GM19099 (cell line): ENCODE results near the gene CDC45.

Experiments
- POLR2A ChIP-seq: IDR thresholded peaks from 3 replicates; pipeline ENCODE4 v1.6.1; 2011; ENCODE audit warnings: low read depth; ENCODE audit not compliant: insufficient read length; ENCODE audit errors: extremely low read depth

Gene CDC45

DNA sequence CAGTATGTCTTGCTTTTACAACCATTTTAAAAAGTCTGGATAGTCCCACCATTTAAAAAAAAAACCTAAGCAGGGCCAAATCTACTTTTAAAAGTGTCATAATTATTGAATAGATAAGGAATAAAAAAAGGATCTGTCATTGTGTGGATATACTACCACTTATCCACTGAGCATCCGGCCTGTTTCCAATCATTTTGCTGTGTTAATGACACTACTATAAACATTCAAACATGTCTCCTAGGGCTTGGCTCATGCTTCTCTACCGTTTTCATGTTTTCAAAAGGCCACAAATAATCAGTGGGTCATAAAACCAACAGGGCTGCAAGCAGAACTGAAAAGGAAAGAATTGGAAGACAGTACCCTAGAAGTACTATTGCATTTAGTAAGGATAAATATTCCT is 19.7 kb upstream of the CDC45 start:
- TF ChIP-seq POLR2A = no peak

DNA sequence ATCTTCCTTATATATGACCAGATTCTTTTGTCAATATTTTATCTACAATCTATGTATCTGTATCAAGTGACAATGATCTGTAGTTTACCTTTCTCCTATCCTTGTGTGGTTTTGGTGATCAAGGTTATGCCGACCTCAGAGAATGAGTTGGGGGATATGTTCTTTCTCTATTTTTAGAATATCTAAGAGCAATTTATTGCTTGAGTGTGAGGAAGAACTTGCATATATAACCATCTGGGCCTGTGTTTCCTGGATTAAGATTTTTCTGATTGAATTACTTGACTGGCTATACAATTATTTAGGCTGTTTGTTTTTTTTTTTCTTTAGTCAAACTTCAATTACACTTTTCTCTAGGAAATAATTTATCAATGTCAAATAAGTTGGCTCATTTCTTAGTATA is 18.2 kb upstream of the CDC45 start:
- TF ChIP-seq POLR2A = no peak

DNA sequence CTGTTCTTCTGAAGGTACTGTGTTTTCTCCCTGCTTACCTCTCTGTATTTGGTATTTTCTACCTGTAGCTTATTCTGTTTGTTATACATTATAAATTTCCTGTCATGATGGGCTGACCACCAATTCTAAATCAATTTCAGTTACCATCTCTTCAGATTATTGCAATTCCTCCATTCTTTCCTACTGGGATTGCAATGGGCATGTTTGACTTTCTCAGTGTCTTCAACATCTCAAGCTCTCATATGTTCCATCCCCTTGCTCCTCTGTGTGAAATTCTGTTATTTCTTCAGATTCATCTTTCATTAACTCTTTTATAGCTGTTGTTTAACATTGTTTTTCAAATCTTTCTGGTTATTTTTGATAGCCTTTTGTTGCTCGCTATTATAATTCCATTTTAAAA is 16.7 kb upstream of the CDC45 start:
- TF ChIP-seq POLR2A = no peak

DNA sequence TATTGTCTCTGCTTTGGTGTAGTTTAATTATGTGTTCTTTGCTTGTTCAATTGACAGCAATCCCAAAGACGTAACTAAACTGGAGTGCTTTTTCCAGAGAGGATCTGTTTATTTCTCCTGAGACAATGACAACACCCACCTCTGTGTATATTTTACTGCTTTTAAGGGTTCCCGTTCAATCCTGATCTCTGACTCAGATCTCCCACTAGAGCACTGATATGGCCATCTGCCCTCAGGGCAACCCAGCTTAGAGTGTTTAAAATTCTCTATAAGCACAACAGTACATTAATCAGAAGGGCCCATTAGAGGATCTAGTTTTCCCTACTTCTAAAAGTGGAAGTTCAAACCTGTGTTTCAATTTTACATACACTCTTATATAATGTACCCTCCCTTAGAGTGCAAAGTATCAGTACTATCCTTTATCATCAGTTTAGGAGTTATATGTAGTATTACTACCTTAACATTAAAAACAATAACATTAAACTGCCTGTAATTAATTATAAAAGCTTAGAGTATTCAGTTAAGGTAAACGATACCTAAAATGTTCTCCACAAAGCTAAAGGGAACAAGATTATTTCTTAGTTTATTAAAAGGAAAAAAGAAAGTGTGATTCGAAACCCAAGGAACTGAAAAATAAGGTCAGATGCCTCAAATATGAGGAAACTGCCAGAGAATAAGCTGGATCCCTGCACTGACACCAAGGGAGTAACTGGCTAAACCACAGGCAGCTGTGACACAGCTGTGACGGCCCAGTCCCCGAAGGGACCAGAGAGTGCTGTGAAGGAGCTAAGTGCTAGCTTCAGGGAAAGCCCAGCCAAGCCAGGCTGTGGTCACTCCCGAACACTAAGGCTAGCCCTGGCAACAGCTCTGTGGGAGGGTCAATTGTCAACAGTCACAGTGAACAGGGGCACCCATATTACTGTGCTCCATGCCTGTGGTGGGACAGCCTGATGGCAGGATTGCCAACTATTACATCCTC is 15.9 kb upstream of the CDC45 start:
- TF ChIP-seq POLR2A = no peak

DNA sequence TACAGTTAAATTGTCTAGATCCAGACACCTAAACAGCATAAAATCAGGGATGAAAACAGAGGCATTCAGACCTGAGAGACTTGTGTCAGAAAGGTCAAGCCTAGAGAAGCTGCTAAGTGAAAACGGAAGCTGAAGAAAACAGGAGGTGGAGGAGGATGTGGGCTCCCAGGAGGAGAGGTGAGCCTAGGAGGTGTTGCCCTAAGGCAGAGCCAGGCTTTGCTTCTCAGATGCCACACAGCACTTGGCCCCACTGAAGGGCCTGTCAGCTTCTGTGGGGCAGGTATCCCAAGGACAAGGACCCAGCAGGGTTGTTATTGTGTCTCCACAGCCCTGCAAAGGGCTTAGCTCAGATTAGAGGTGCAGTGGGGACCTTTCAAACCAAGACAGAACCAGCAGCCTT is 15.2 kb upstream of the CDC45 start:
- TF ChIP-seq POLR2A = no peak

DNA sequence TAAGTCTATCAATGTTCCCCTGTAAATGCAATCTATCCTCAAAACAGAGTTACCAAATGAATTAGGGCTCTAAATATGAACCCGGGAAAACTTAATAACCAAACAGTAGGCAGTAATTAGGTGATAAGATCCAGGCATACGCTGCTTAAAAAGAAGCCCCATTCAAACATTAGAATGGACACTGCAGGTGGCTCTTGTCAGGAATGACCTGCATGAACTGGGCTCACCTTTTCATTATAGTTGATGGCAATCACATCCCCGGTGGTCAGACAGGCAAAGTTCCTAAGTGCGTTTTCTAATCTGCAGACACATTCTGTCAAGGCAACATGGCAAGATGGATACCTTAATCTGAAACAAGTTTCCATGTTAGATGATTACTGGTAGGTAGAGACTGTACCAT is 14.7 kb upstream of the CDC45 start:
- no peak for TF ChIP-seq POLR2A

DNA sequence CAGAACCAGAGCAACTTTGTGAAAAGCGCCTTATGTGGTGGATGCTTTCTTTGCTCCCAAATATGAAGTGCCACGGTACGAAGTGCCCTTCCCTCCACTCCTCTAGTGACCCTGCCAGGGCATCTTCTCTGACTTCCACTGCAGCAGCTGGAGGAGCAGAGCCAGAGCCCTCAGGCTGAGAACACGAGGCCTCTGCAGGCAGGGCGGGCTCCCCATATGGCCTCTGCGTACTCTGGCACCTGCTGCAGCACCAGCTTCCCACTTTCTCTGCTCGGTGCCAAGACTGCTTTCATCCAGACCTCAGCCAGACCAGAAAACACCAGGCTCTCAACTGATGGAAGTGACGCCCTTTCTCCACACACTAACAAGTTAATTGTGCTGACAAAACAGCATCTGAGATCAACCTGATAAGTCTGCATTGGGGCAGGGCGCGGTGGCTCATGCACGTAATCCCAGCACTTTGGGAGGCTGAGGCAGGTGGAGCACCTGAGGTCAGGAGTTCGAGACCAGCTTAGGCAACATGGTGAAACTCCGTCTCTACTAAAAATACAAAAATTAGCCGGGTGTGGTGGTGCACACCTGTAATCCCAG is 13.5 kb upstream of the CDC45 start:
- no peak for TF ChIP-seq POLR2A

DNA sequence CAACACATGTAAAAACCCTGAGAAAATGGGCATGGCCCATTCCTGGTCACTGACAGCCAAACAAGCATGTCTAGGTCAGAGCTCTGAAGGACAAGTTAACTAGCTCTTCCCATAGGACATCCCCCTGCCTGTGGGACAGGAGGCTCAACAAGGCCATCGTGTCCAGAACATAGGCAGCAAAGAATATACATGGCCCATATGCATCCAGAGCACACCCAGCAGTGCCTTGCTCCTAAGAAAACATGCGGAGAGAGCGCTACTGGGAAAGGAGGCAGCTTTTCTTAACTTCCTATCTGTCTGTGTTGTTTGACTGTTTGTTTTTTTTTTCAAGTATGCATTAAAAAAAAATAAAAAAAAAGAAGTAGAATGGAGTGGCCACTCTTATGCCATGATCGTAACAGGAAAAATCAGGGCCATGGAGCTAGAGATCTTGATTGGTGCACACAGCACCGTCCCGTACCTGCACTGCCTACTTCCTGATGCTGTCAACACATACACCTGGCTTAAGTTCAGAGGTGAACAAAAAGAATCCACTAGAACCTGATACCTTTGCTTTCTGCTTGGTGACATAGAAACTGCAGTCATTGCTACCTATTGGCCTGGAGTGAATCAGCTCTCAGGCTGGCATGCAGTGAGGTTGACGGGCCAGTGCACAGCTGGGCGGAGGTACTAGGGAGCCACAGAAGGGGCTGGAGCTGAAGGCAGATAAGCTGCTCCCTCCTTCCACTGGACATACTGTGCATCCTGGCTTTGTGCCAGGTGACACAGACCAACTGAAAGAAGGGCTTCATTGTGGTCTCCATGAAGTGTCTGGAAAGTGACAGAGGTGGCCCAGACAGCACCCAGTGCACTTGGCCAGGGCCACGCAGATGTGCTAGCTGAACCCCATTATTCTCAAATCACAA is 12.6 kb upstream of the CDC45 start:
- no peak for TF ChIP-seq POLR2A

DNA sequence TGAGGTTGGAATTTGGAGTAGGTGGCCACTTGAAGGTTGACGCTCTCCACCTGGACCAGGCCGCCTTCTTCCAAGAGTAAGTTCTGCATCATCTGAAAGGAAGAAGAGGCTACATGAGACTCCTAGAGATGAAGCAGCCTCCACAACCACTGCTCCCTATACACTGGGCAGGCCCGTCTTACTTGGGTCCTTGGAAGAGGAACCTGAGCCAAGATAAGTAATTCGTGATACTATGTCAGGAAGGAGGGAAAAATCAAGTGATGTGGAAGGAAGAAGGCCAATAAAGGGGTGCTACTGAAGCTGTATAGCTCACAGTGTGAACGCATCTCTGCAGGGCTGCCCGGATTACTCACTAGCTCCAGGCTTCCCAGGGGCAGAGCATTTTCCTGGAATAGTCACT is 11.8 kb upstream of the CDC45 start:
- no peak for TF ChIP-seq POLR2A

DNA sequence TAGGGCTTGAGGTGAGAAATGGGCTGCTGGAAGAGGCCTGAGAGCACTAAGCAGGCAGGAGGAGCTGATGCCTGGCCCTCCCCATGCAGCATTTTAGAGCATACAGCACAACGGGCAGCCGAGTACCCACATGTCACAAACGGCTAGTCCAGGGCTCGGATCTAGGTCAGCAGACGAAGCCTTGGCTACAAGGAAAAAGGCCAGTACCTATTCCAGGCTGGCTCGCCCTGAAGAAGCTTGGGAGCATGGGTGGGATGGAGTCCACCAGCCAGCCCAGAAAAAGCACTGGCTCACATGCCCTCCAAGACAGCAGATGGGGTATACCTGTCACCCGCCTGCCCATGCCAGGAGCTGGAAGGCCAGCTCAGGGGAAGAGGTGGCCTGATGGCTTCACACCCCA is 10.3 kb upstream of the CDC45 start:
- no peak for TF ChIP-seq POLR2A

DNA sequence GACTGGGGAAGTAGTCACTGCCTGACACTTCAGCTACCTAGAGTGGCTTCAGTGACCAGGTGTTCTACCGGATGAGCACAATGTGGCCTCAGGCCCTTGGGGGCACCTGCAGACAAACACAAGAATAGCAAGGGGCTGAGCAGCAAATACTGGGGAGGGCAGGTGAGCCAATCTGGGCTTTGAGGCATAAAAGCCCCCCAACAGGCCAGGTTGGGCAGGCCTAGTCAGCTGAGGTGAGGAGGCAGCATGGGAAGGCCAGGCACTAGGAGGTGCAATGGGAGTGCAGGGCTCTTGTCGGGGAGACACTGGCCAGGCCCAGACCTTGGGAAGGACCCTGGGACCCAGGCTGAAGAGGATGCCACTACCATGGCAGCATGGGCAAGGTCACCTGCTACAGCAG is 9.7 kb upstream of the CDC45 start:
- no peak for TF ChIP-seq POLR2A

DNA sequence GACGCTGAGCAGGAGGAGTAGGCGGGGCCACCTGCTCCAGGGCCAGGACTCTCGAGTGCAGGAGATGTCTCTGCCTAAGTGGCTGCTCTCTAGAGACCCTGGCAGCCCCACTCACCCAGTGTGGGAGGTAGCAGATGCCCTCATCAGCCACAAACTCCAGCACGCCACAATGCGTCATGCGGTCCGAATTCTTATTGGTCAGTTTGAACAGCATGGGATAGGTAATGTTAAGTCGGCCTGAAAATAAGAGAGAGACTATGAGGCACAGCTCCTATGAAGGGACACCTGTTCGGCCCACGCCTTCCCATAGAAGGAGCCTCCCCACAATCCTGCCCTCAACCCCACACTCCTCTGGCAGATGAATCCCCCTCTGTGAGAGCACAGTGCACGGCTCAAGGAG is 8.1 kb upstream of the CDC45 start:
- TF ChIP-seq POLR2A = no peak

DNA sequence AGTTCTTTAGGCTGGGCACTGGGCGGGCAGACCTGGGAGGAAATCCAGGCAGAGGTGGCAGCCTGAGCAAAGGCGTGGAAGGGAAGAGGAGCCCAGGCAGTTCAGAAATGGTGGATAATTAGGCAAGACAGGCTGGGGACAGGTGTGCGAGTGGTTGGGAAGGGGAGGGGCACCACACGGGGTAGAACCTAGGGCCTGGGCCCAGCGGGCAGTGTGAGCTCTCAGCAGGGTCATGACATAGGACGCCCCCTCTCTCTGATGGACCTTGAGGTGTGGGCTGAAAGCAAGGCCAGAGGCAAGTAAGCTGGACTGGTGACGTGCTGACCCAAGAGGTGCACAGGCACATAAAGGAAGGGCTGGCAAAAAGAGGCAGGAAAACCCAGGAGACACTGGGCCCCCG is 7.5 kb upstream of the CDC45 start:
- no peak for TF ChIP-seq POLR2A

DNA sequence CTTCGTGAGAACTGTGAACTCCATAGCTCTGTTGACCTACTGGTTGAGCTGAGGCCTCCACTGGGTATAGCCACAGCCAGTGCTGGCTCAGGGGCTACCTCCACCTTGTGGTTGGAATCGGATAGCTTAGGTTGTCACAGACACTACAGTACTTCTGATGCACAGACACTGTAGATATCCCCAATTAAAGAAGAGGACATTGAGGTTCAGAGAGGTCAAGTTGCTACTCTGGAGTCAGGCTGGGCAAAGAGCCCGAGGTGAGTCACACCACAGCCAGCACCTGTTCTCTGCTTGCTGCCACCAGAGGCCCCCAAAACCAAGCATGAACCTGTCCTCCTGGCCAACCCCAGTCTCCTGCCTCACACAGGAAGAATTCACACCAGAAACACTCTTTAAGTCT is 6.1 kb upstream of the CDC45 start:
- TF ChIP-seq POLR2A = no peak

DNA sequence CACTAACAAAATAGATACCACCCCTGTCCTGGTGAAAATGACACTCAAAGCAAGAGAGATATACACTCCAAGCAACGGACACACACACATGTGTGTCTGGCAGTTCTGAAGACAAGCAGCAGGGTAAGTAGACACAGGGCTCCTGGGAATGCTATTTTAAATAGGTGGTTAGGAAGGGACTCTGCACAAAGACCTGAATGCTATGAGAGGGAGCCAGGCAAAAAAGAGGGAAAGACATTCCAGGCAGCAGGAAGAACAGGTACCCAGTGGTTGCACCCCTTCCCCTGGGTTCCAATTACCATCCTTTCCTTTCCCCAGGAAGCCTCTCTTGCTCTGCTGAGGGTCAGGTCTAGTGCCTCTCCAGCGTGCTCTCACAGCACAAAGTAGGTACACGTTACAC is 3.7 kb upstream of the CDC45 start:
- TF ChIP-seq POLR2A = no peak
